Stimulated activated CD4-positive, alpha-beta T cell treated with anti-CD3 and anti-CD28 coated beads, Interleukin-2, amount 100 ng/mL, for 4 hours (primary cell): Measurements from ENCODE around the gene SYT7.
A peak's percentile ranks its signal among the peaks of the same experiment; 100 is the strongest.

Source experiments
- DNase-seq: peaks from one replicate; pipeline ENCODE4 v3.0.0-alpha.2; 2020; ENCODE audit warnings: low read depth

The SYT7 gene

DNA sequence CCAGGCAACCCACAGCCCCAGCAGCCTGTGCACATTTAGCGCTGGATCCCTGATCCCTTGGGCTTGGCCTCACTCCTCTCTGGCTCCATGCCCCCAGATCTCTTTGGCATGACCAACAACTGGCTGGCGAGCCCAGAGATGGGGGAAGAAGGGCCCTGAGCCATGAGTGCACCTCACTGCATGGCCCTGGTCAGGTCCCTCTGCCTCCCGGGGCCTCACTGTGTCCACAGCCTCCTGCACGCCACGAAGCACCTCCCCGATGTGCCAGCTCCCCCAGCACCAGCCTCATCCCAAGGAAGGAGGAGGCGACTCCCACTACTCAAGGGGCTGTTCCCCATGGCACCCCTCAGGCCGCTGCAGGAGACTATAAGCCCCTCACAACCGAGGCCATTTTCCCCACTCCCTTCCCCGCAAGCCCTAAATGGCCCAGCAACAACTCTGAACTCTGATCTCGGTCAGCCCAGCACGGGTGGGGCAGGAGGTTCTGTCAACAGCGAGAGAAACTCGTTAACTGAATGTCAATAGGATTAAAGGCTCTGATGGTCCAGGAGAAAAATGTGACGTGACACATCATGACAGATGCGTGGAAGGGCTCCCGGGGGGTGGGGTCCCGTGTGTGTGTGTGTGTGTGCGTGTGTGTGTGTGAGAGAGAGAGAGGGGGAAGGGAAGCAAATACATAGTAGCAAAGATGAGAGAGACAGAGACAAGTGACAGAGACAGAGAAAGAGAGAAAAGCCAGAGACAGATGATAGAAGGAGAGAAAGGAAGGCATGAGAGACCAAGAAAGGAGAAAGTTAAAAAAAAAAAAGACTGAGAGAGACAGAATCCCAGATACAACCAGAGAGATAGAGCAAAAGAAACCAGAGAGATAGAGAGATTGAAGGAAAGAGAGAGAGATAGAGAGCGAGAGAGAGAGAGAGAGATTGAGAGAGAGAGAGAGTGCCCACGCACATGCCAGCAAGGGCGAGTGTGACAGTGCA, 28.4 kb upstream of the SYT7 start:
- no peak for DNase-seq

- DNase-seq = no peak
These were observed 27.2 kb upstream of the SYT7 start for GRCh38 chr11:61607920-61608599.

GRCh38 chr11:61607426-61607825, 26.6 kb upstream of the SYT7 start:
- no peak for DNase-seq

- DNase-seq = no peak
These were observed 22.8 kb upstream of the SYT7 start for GRCh38 chr11:61603667-61604066.

- no peak for DNase-seq
These were observed 22.1 kb upstream of the SYT7 start for GRCh38 chr11:61602775-61603569.

GRCh38 chr11:61601512-61601911, 20.6 kb upstream of the SYT7 start:
- DNase-seq = no peak

GRCh38 chr11:61599968-61600710, 19.3 kb upstream of the SYT7 start:
- no peak for DNase-seq

DNA sequence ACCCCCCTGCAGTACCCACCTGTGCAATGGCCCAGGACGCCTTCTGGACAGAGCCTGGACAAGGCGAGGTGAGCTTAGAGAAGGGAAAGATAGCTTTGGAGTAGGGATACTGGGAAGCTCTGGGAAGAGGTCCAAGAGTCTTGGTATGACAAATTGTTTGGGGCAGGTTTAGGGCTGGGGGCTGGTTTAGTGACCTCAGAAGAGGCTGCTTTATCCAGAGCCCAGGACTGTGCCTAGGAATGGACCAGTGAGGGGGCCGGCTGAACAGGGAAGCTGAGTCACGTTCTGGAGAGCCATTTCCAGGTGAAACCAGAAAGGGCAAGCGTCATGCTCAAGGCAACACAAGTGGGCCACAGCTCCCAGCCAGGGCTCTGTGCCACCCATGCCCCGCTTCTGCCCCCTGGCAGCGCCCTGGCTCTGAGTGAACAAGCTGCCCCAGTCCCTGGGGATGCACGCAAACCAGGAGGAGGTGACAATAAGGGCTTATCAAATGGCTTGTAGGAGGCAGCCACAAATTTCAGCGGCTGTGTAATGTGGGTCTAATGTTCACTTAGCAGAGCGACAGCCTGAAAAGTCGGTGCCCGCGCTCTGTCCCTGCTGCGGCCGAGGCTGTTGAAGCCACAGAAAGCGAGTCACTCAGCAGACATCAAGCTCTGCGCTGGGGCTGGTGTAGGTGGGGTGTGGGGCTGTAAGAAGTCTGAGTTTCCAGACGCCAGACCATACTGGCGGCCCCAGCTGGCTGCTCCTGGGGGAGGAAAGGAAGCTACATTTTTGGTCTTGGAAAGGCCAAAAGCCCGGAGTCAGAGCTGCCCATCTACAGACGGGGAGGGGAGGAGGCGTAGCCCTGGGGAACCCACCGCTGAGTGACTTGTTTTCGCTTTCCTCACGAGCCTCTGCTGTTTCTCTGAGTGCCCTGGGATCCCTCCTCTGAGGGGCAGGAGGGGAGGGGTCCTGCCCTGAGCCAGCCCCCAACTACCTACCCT, 18.3 kb upstream of the SYT7 start:
- DNase-seq = no peak

GRCh38 chr11:61598374-61598773, 17.5 kb upstream of the SYT7 start:
- DNase-seq = no peak

DNA sequence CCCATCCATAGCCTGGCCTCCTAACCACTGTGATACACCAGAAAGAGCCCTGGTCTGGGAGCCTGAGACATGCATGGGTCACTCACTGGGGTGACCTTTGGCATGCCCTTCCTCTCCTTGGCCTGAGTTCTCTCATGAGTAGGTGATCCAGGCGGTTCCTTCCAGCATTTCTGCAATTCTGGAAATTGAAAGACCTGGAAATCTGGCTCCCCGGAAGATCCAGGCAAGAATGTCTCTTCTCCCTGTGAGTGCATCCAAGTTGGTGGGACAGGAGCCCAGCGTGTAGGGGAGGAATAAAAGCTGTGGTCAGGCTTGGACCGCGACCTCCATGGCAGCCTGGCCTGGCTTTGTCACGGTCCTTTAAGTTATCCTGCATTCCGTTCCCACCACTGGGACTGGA, 16.1 kb upstream of the SYT7 start:
- no peak for DNase-seq

GRCh38 chr11:61596542-61596941, 15.7 kb upstream of the SYT7 start:
- DNase-seq = no peak

DNA sequence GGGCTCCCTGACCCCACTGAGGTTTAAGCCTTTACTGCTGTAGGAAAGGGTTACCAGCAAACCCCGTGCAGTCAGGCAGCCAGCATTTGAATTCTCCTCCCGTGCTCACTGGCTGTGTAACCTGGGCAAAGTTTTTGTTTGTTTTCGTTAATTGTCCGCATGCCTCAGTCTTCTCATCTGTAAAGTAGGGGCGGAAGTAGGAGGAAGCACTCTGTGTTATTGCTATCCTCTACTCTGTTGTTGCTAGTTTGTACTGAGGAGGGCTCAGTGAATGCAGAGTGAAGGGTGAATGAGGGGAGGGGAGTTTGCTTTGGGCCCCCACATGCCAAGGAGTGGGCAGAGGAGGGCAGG, 14.0 kb upstream of the SYT7 start:
- DNase-seq = no peak

DNA sequence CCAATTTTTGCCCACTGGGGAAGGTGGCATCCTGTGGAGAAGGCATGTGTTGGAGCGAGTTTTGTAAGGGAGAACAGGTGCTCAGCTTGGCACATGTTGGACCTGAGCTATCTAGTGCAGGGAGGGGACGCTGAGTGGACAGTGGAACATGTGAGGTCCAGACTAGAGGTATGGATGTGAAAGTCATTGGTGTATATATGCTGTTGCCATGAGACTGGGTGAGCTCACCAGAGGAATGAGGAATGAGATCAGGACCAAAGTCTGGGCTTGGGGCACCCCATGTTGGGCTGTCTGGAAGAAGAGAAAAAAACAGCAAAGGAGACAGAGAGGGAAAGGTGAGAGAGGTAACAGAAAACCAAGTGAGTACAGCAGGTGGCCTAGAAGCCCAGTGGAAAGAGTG, 12.3 kb upstream of the SYT7 start:
- no peak for DNase-seq

GRCh38 chr11:61592176-61592575, 11.3 kb upstream of the SYT7 start:
- DNase-seq = no peak

GRCh38 chr11:61589961-61590360, 9.1 kb upstream of the SYT7 start:
- no peak for DNase-seq

DNA sequence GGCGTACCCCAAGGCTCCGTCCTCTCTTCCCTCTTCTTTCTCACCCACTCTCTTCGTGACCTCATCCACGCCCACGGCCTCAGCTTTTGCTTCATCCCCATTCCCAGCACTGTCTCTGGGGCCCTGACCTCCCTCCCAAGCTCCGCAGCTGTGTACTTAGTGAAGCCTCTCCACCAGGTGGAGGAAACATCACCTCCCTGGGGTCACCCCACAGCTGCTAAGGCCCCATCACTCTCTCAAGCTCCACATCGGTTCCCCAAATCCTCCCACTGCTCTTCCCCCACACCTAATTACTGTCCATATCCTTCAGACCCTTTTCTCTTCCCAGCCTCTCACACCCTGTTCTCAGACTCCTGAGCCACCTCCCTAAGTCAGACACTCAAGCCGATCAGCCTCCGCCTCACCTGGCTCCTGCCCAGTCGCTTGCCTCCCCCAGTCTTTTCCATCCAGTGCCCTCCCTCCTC, 7.9 kb upstream of the SYT7 start:
- DNase-seq = peak; percentile 9

DNA sequence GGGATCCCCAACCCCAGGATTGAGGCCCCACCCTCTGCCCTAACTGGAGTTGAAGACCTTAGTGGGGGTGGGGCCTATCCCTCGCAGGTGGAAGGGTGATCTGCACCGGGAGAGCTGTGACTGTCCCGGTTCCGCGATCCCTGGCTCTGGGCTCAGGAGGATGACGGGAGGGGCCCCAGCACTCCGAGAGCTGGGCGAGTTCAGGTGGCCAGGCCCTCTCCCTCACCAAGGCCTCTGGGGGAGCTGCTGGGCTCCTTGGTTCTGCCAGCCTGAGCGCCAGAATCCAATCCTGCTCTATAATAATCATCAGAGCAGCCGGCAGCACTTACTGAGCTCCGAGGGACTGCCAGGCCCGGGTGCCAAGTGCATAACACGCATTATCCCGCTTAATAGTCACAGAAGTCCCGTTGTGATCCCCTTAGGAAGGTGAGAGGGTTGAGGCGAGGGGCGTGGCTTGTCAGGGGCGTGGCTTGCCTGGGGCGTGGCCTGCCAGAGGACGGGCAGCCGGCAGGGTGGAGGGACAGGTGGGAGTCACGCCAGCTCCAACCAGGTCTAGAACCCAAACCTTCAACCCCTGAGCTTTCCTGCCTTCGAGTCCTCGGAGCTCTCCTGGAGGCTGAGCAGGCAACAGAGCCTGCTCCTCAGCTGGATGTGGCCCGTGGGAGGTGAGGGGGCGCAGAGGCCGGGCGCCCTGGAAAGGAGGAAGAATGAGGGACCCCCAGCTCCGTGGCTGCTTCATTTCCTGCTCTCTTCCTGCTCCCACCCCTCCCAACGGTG, 7.3 kb upstream of the SYT7 start:
- peak; percentile 41 for DNase-seq

DNA sequence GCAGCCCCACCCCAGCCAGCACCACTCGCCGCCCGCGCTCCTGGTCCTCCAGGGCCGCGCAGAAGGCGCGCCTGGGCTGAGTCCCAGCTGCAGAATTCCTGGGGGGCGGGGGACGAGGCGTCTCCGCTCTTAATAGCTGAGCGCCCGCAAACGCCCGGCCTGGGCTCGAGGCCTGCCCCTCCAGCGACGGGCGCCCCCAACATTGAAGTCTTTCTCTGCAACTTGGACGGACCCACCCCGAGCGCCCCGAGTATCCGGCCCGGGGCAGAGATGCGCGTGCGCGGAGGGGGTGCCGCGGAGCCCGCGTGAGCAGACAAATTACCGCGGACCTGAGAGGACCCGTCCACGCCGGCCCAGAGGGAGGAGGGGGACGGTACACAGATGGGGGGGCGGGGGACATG, 6.7 kb upstream of the SYT7 start:
- no peak for DNase-seq

DNA sequence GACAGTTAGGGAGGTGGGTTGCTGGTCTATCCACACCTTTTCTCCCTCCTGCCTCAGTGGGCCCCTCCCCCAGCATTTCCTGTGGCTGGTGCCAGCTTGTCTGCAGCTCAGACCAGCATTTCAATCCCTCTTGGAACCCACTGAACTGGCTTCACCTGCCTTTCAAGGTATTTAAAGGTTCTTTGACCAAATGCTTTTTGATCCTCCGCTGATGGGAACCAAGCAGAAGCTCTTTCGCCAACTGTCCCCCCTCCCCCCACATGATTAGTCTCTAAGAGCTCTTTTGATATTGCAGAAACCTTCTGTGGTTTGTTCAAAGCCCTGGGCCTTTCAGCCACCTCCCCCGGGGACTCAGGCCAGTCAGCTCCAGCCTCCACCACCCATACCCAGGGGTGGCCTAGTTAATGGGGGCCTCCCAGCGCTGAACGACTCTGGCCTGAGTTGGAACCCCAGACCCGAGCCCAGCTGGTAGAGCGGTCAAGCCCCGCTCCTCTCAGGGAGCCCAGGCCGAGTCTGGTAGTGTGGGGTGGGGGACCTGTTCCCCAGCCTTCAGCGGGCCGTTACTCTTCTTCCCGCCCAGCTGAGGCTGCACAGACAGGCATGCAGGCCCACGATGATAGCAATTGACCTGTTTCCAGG, 6.0 kb upstream of the SYT7 start:
- DNase-seq = no peak
